ENCODE data around the gene AKT3. TPM values are rescaled to one million over a fixed set of nuclear protein-coding genes. Genes with fewer than 3 reads are reported as not detected.
A peak's percentile ranks its signal among the peaks of the same experiment; 100 is the strongest.

AKT3 gene
- total and polyA plus RNA-seq, 2 donors (not counting 1 experiment from before 2014, with no cell fraction given) = 37.8 to 42.0 TPM

GRCh38 chr1:243483952-243484351 is 366.1 kb downstream of the AKT3 start:
- H3K9me3 ChIP-seq (ENCODE audit: control insufficient read depth, insufficient read depth, low read depth, low read length) = no peaks in the 10 kb centered on the region
- no peak overlapping the region for H3K4me2 ChIP-seq (ENCODE audit: extremely low read depth, insufficient read depth, low read length)
- no peak for DNase-seq (ENCODE audit: low read depth in 2 of 2)
- H3K4me1 ChIP-seq (ENCODE audit: control insufficient read depth, extremely low read depth, insufficient read depth, low read length) = peaks cover 5% of the 10 kb centered on the region
- no peaks in the 10 kb centered on the region for H3K27me3 ChIP-seq (ENCODE audit: control insufficient read depth, insufficient read depth, low read length)
- no peaks in the 10 kb centered on the region for H4K20me1 ChIP-seq (ENCODE audit: control insufficient read depth, extremely low read depth, insufficient read depth, low read length)
- no peaks in the 10 kb centered on the region for H3K36me3 ChIP-seq (ENCODE audit: control insufficient read depth, insufficient read depth, low read length)
- no peak overlapping the region for H3K9ac ChIP-seq (ENCODE audit: insufficient read depth, low read length)
- H3K79me2 ChIP-seq (ENCODE audit: control insufficient read depth, insufficient read depth, low read length) = no peaks in the 10 kb centered on the region
- TF ChIP-seq CTCF (conservative IDR thresholded peaks at IDR 0.05 in 1 of 2, IDR thresholded peaks at IDR 0.05 in 1 of 2; ENCODE audit: low read depth in 1 of 2, low read length in 2 of 2) (no peak), EZH2 (IDR thresholded peaks at IDR 0.05; ENCODE audit: low read length, missing control alignments) (no peak)
- H3K27ac ChIP-seq (ENCODE audit: insufficient read depth, low read length) = no peak overlapping the region
- no peak overlapping the region for H3K4me3 ChIP-seq (replicated peaks in 1 of 4; ENCODE audit: control extremely low read depth in 1 of 4, insufficient read depth in 1 of 4, low read depth in 3 of 4, low read length in 4 of 4)
- H2AFZ ChIP-seq (ENCODE audit: low read length) = no peak overlapping the region

DNA sequence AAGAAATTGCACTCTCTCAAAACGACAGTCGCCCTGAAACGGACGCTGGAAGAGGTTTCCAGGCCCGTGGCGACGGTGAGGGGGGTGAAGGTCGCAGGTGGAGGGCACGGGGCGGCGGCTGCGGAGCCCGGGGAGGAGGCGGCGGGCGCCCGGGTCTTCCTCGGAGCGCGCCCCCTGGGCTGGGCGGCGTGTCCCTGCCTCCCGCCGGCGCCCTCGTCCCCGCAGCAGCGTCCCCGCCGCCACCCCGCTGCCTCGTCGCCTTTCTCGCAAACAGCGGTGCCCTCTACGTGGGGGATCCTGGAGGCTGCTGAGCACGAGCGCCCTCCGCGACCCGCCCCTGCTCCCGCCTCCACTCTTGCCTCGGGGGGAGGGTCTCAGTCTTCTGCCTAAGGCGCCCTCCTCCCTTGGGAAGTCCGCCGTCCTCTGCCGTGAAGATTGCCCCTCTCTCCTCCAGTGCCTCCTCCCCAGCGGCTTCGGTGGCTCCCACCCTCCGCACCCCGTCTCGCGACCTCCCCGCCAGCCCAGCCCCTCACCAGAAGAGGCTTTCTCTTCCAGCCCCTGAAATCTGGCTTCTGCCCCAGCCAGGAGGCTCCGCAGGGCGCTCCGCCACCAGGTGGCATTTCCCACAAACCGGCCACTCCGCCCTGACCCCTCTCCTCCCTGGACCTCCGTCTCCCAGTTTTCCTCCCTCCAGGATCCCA is 366.8 kb downstream of the AKT3 start:
- Histone ChIP-seq H2AFZ (ENCODE audit: low read length) (no peak overlapping the region), H4K20me1 (ENCODE audit: control insufficient read depth, extremely low read depth, insufficient read depth, low read length) (no peaks in the 10 kb centered on the region), H3K27me3 (ENCODE audit: control insufficient read depth, insufficient read depth, low read length) (no peaks in the 10 kb centered on the region), H3K4me1 (ENCODE audit: control insufficient read depth, extremely low read depth, insufficient read depth, low read length) (peaks cover 5% of the 10 kb centered on the region), H3K9me3 (ENCODE audit: control insufficient read depth, insufficient read depth, low read depth, low read length) (no peaks in the 10 kb centered on the region), H3K79me2 (ENCODE audit: control insufficient read depth, insufficient read depth, low read length) (no peaks in the 10 kb centered on the region), H3K27ac (ENCODE audit: insufficient read depth, low read length) (no peak overlapping the region), H3K9ac (ENCODE audit: insufficient read depth, low read length) (peak overlapping the region; percentile 25), H3K4me3 (replicated peaks in 1 of 4; ENCODE audit: control extremely low read depth in 1 of 4, insufficient read depth in 1 of 4, low read depth in 3 of 4, low read length in 4 of 4) (peak overlapping the region in 1 of 4 experiments; percentile 8), H3K36me3 (ENCODE audit: control insufficient read depth, insufficient read depth, low read length) (no peaks in the 10 kb centered on the region), H3K4me2 (ENCODE audit: extremely low read depth, insufficient read depth, low read length) (peak overlapping the region; percentile 49)
- DNase-seq (ENCODE audit: low read depth in 2 of 2) = no peak
- TF ChIP-seq EZH2 (IDR thresholded peaks at IDR 0.05; ENCODE audit: low read length, missing control alignments) = no peak
- peak in 1 of 2 donors; percentile 36 for TF ChIP-seq CTCF (conservative IDR thresholded peaks at IDR 0.05 in 1 of 2, IDR thresholded peaks at IDR 0.05 in 1 of 2; ENCODE audit: low read depth in 1 of 2, low read length in 2 of 2)

DNA sequence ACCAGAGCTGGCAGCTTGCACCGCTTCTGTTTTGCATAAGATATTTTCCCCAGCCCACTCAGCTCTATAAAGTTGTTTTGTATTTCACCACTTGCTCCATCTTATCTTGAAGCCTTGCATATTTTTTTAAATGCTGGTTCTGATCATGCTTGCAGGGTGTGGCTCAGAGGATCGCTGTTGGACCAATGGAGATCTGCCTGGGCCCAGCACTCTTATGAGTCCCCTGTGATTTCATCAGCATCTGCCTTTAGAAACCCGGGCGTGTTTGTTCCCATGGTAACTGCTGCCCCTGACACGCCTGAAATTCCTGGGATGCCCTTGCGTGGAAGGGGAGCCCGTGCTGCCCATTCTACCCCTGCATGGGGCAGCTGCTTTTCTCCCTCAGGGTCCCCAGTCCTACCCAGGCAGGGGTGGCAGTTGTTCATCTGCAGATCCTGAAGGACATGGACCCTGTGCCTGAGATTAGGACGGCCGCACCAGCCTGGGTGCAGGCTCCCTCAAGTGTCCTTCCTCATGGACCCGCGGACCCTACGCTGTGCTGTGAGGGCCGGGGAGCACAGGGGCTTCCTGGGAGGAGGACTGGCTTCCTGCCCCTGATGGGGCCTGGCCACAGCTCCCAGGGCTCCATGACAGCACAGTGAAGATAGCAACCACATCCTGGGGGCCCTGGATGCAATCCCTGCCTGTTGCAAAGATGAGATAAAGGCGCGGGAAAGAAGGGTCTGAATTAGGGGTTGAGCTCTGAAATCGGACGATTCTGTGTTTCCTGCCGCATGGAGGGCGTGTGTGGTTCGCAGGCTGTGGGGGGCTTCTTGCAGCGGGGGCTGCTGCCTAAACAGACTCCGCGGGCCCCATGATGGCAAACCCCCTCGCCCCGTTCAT is 367.7 kb downstream of the AKT3 start:
- H2AFZ ChIP-seq (ENCODE audit: low read length) = no peak overlapping the region

More for the DNA sequence above, 367.7 kb downstream of the AKT3 start:
- TF ChIP-seq CTCF (conservative IDR thresholded peaks at IDR 0.05 in 1 of 2, IDR thresholded peaks at IDR 0.05 in 1 of 2; ENCODE audit: low read depth in 1 of 2, low read length in 2 of 2) = no peak
- Histone ChIP-seq H3K27ac (ENCODE audit: insufficient read depth, low read length) (peak overlapping the region; percentile 35), H3K4me2 (ENCODE audit: extremely low read depth, insufficient read depth, low read length) (peak overlapping the region; percentile 49), H3K27me3 (ENCODE audit: control insufficient read depth, insufficient read depth, low read length) (no peaks in the 10 kb centered on the region), H3K36me3 (ENCODE audit: control insufficient read depth, insufficient read depth, low read length) (no peaks in the 10 kb centered on the region), H3K9ac (ENCODE audit: insufficient read depth, low read length) (no peak overlapping the region), H3K4me1 (ENCODE audit: control insufficient read depth, extremely low read depth, insufficient read depth, low read length) (peaks cover 5% of the 10 kb centered on the region), H3K79me2 (ENCODE audit: control insufficient read depth, insufficient read depth, low read length) (no peaks in the 10 kb centered on the region), H4K20me1 (ENCODE audit: control insufficient read depth, extremely low read depth, insufficient read depth, low read length) (no peaks in the 10 kb centered on the region), H3K4me3 (replicated peaks in 1 of 4; ENCODE audit: control extremely low read depth in 1 of 4, insufficient read depth in 1 of 4, low read depth in 3 of 4, low read length in 4 of 4) (peak overlapping the region in 1 of 4 experiments; percentile 8), H3K9me3 (ENCODE audit: control insufficient read depth, insufficient read depth, low read depth, low read length) (no peaks in the 10 kb centered on the region)
- peak; percentile 77 to 78 for DNase-seq (ENCODE audit: low read depth in 2 of 2)

Measured in fibroblast of lung (primary cell).